Transverse colon (tissue), 4 donors: ENCODE results near the gene NPAT. TPM values are rescaled to one million over a fixed set of nuclear protein-coding genes. Genes with fewer than 3 reads are reported as not detected.

Experiments
- DNase-seq: peaks from one replicate; pipeline ENCODE4 v3.0.0-alpha.2; 2019
- H3K27ac ChIP-seq, 4 donors: fragments of 200-600 bp; sonication (generic); 2 replicates each; pipeline ENCODE4 v1.5.1; 2016 to 2018; ENCODE audit warnings: inconsistent platforms in 4 of 4
- H3K27me3 ChIP-seq: fragments of 200-600 bp; sonication (generic); 2 replicates; pipeline ENCODE4 v1.5.1; 2017; ENCODE audit warnings: inconsistent platforms
- H3K36me3 ChIP-seq, 4 donors: fragments of 200-600 bp; sonication (generic); 2 replicates each; pipeline ENCODE4 v1.5.1; 2017 to 2019; ENCODE audit warnings: inconsistent platforms in 4 of 4
- H3K4me1 ChIP-seq, 4 donors: fragments of 200-600 bp; sonication (generic); 2 replicates each; pipeline ENCODE4 v1.5.1; 2017 to 2020; ENCODE audit warnings: inconsistent platforms in 4 of 4
- H3K4me3 ChIP-seq, 4 donors: fragments of 200-600 bp; sonication (generic); 1 replicate in 1 of 4; 2 replicates in 3 of 4; pipeline versions ENCODE4 v1.5.1 to v1.6.1; 2017 to 2019; ENCODE audit warnings: inconsistent platforms in 4 of 4
- H3K9me3 ChIP-seq, 2 donors: fragments of 200-600 bp; sonication (generic); 2 replicates each; pipeline ENCODE4 v1.5.1; 2017 to 2019; ENCODE audit warnings: inconsistent platforms in 2 of 2
- EP300 ChIP-seq: sonication (generic); formaldehyde crosslinking; IDR thresholded peaks from one replicate; pipeline ENCODE4 v1.6.1; 2017; ENCODE audit warnings: antibody characterized with exemption, low read depth
- POLR2A ChIP-seq: fragments of 450-650 bp; IDR thresholded peaks from one replicate; pipeline ENCODE4 v1.6.1; 2016; ENCODE audit warnings: antibody characterized with exemption, mild to moderate bottlenecking, moderate library complexity
- POLR2AphosphoS5 ChIP-seq, 3 donors: sonication (generic); formaldehyde crosslinking; IDR thresholded peaks; one replicate each; pipeline ENCODE4 v1.6.1; 2016; ENCODE audit warnings: antibody characterized with exemption in 3 of 3
- WGBS, 2 donors: methylation state at CpG; one replicate each; pipeline ENCODE4 v1.1.5; 2018; ENCODE audit warnings: low coverage in 1 of 2; 5-methylcytosine and 5-hydroxymethylcytosine counted together
- in situ Hi-C, 4 donors: fragments of 200-750 bp; cut with MboI; loops; one replicate each; pipeline versions ENCODE4 v1.15.0 to v1.15.1; 2017; ENCODE audit warnings: low sequenced_read_pairs in 3 of 4, low pct_ligation_motif_present in 1 of 4, low pct_unique_long_range_greater_than_20kb in 1 of 4
- intact Hi-C: fragments of 100-400 bp; cut with DNase I; formaldehyde crosslinking; loops from one replicate; pipeline ENCODE4 v1.15.1; 2023; ENCODE audit warnings: low total_unique reads
- total RNA-seq, 4 donors: library from RNA; depleted of rRNA; stranded (reverse); fragments of >200 nt; gene quantifications; one replicate each; pipeline ENCODE4 v1.1.0, GENCODE V29; 2016
- TF ChIP-seq, protein P1 (sequence below), 5 experiments: fragments of 200-600 bp in 3 of 5; fragments of 450-650 bp in 2 of 5; sonication (generic) in 3 of 5; IDR thresholded peaks; 1 replicate in 2 of 5; 2 replicates in 3 of 5; pipeline ENCODE4 v1.5.1; 2016 to 2017; ENCODE audit warnings: antibody characterized with exemption in 5 of 5, inconsistent platforms in 3 of 5, mild to moderate bottlenecking in 2 of 5, moderate library complexity in 1 of 5

NPAT gene
- total RNA-seq, 4 donors from 2014 or later, result 10.5 to 19.5 (median 13.9) TPM

DNA sequence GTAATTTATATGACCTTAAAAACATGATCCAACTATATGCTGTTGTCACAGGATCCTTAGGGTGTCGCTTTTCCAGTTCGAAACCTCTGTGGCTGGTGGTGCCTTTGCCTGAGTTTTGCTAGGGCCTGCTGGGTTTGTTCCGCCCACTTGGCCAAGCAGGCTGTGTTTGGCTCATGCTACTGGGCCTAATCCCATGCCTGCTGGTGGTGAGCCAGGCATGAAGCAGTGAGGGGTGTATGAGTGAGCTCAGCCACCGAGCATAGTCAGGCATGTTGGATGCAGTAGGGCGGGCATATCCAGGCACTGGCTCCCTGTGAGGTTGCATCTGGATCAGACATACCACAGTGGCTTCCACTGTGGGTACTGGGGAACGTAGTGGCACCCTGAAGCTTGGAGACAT, 16.3 kb downstream of the NPAT start:
- Histone ChIP-seq H3K9me3 (peaks cover 0 to 4% of the 10 kb centered on the region in 2 donors), H3K36me3 (peaks cover 0 to 34% (median 14%) of the 10 kb centered on the region in 4 donors), H3K4me1 (no peaks in the 10 kb centered on the region), H3K4me3 (no peak overlapping the region), H3K27ac (no peak overlapping the region), H3K27me3 (no peaks in the 10 kb centered on the region)
- TF ChIP-seq POLR2A (no peak), EP300 (no peak), POLR2AphosphoS5 (IDR thresholded peaks at IDR 0.05) (no peak)
- TF ChIP-seq, protein P1, sequence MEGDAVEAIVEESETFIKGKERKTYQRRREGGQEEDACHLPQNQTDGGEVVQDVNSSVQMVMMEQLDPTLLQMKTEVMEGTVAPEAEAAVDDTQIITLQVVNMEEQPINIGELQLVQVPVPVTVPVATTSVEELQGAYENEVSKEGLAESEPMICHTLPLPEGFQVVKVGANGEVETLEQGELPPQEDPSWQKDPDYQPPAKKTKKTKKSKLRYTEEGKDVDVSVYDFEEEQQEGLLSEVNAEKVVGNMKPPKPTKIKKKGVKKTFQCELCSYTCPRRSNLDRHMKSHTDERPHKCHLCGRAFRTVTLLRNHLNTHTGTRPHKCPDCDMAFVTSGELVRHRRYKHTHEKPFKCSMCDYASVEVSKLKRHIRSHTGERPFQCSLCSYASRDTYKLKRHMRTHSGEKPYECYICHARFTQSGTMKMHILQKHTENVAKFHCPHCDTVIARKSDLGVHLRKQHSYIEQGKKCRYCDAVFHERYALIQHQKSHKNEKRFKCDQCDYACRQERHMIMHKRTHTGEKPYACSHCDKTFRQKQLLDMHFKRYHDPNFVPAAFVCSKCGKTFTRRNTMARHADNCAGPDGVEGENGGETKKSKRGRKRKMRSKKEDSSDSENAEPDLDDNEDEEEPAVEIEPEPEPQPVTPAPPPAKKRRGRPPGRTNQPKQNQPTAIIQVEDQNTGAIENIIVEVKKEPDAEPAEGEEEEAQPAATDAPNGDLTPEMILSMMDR (IDR thresholded peaks at IDR 0.05), result no peak
- in situ Hi-C loops, result loop anchor here in 1 of 4 donors (25.0 kb wide), 1 partner anchor 456 kb away; the partner anchor contains the start of gene DDX10
- WGBS, 2 donors, result 93% methylated on average over 6 of the region's 6 CpGs; no CpG with 5 or more reads in 1 of the 2 donors
- no peak for DNase-seq
- intact Hi-C loops, result no loop called here

DNA sequence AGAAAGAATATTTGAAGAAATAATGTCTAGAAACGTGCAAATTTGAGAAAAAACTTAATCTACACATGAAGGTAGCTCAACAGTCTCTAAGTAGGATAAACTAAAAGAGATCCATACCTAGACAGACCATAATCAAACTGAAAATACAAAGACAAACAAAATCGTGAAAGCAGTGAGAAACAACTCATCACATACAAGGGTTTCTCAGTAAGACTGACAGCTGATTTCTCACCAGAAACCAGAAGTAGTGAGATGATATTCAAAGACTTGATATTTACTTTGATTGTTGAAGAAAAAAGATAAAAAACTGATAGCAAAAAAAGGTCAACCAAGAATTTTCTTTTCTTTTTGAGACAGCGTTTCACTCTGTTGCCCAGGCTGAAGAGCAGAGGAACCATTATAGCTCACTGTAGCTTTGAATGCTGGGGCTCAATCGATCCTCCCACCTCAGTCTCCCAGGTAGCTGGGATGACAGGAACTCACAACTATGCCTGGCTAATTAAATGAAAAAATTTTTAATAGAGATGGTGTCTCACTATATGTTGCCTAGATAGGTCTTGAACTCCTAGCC, 17.4 kb downstream of the NPAT start:
- no peaks in the 10 kb centered on the region for H3K27me3 ChIP-seq
- H3K4me3 ChIP-seq, result no peak overlapping the region
- H3K36me3 ChIP-seq, result peaks cover 0 to 25% (median 10%) of the 10 kb centered on the region in 4 donors
- DNase-seq, result no peak
- no peak for TF ChIP-seq POLR2A
- TF ChIP-seq, protein P1 (IDR thresholded peaks at IDR 0.05), result no peak
- TF ChIP-seq POLR2AphosphoS5 (IDR thresholded peaks at IDR 0.05), result no peak
- TF ChIP-seq EP300, result no peak
- H3K27ac ChIP-seq, result no peak overlapping the region
- H3K4me1 ChIP-seq, result no peaks in the 10 kb centered on the region
- in situ Hi-C loops (loop anchor here in 1 of 4 donors (25.0 kb wide), 1 partner anchor 457 kb away; the partner anchor contains the start of gene DDX10), intact Hi-C loops (no loop called here)
- WGBS, 2 donors, result 89 to 92% methylated on average over 3 to 4 of the region's 4 CpGs
- H3K9me3 ChIP-seq, result peaks cover 0 to 4% of the 10 kb centered on the region in 2 donors

GRCh38 chr11:108204376-108204775, 18.1 kb downstream of the NPAT start:
- 98 to 100% methylated on average over 1 to 9 of the region's 9 CpGs for WGBS, 2 donors
- in situ Hi-C loops, result loop anchor here in 1 of 4 donors (25.0 kb wide), 1 partner anchor 458 kb away; the partner anchor contains the start of gene DDX10
- no peaks in the 10 kb centered on the region for H3K27me3 ChIP-seq
- no peak overlapping the region for H3K4me3 ChIP-seq
- intact Hi-C loops, result no loop called here
- H3K27ac ChIP-seq, result no peak overlapping the region
- TF ChIP-seq, protein P1 (IDR thresholded peaks at IDR 0.05), result no peak
- no peak for DNase-seq
- H3K36me3 ChIP-seq, result peaks cover 0 to 24% (median 10%) of the 10 kb centered on the region in 4 donors
- H3K4me1 ChIP-seq, result no peaks in the 10 kb centered on the region
- peaks cover 0 to 4% of the 10 kb centered on the region in 2 donors for H3K9me3 ChIP-seq

GRCh38 chr11:108203075-108203474, 19.4 kb downstream of the NPAT start:
- Histone ChIP-seq H3K27me3 (no peaks in the 10 kb centered on the region), H3K27ac (no peak overlapping the region), H3K4me3 (no peak overlapping the region), H3K36me3 (peaks cover 0 to 24% (median 10%) of the 10 kb centered on the region in 4 donors), H3K4me1 (no peaks in the 10 kb centered on the region), H3K9me3 (peaks cover 0 to 4% of the 10 kb centered on the region in 2 donors)
- 64 to 83% methylated on average over 1 to 2 of the region's 2 CpGs for WGBS, 2 donors
- no peak for DNase-seq
- intact Hi-C loops, result no loop called here
- in situ Hi-C loops, result loop anchor here in 1 of 4 donors (25.0 kb wide), 1 partner anchor 459 kb away; the partner anchor contains the start of gene DDX10
- no peak for TF ChIP-seq POLR2A
- no peak for TF ChIP-seq POLR2AphosphoS5 (IDR thresholded peaks at IDR 0.05)
- TF ChIP-seq, protein P1 (IDR thresholded peaks at IDR 0.05), result no peak
- no peak for TF ChIP-seq EP300
